COLO668 (cell line): ENCODE measurements around the gene ZNF385A.

Experiments
- DNase-seq: peaks from one replicate; lab custom pipeline; 2025; ENCODE audit not compliant: unreplicated experiment; lab: John Stamatoyannopoulos, UW

ZNF385A gene, protein sequence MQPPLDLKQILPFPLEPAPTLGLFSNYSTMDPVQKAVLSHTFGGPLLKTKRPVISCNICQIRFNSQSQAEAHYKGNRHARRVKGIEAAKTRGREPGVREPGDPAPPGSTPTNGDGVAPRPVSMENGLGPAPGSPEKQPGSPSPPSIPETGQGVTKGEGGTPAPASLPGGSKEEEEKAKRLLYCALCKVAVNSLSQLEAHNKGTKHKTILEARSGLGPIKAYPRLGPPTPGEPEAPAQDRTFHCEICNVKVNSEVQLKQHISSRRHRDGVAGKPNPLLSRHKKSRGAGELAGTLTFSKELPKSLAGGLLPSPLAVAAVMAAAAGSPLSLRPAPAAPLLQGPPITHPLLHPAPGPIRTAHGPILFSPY

DNA sequence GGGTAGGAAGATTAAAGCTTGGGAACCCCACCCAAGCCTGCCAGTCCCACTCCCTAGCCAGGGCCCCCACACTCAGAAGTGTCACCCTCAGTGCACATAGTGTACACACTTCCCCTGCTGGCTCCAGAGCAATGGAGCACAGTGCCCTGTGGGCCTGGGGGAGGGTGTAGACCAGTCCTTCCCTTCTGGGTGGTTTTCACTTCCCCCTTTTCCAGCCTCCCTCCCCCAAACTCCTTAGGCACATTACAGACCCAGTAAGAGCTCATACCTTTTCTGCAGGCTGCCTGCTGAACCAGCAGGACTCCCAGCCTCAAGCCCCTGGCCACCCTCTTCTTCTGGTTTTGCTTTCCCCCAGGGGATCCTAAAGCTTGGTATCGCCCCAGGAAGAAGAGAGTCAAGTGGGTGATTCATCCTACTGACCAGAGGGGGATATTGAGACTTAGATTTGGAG is at the start of gene ZNF385A:
ZNF385A (minus strand) TSS at position 143 of the 451 bp plus-strand sequence. CDS start 219 bp downstream, outside the sequence.
- no peak for DNase-seq

DNA sequence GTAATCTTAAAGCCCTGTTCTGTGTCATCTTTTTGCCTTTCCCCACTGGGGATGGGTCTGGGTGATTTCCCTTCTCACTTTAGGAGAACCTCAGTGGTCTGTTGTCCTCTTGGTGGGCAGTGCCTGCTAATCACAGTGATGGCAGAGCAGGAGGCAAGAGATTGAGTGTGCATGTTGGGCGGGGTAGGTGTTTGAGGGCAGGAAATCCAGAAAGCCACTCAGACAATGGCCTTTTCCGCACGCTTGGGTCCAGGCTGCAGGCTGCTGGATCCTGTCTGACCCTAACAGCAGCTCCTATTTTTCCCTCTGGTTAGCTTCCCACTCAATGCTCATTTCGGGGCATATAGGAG is 48.3 kb upstream of the ZNF385A start:
- no peak for DNase-seq

DNA sequence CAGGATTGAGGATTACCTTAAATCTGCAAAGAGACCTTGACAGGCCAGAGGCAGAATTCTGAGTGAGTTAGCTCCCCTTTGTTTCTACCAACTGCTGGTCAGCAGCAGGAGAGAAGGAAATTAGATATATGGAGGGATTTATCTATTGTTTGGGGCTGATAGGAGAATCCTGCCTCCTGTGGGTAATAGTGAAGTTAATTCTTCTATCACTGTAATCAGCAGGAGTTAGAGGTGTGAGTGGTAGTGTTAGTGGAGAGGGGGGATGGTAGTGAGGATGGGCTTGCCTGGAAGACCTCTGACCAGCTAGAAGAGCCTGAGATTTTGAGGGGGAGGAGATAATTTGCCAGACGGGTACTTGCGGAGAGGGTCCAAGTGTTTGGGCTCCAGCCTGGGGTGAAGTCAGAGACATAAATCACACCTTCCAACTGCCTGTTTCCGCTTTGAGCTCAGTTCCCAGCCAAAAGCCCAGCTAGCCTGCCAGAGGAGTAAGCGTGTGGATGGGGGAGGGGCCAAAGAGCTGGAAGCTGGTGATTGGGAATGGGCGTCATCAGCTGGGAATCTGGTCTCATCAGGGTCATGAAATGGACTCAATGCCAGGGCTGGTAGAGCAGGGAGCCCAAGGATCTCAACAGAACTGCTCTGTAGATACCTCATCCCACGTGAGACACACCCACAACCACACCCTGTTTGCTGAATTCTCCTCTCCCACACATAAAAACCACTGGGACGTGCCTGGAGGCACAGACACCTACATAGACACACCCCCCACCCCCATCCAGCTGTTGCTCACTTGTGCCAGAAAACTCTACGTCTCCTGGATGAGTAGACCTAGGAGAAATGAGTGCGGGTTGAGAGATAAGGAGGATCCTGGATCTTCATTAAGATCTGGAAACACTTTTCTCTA is 47.6 kb upstream of the ZNF385A start:
- DNase-seq, result no peak

DNA sequence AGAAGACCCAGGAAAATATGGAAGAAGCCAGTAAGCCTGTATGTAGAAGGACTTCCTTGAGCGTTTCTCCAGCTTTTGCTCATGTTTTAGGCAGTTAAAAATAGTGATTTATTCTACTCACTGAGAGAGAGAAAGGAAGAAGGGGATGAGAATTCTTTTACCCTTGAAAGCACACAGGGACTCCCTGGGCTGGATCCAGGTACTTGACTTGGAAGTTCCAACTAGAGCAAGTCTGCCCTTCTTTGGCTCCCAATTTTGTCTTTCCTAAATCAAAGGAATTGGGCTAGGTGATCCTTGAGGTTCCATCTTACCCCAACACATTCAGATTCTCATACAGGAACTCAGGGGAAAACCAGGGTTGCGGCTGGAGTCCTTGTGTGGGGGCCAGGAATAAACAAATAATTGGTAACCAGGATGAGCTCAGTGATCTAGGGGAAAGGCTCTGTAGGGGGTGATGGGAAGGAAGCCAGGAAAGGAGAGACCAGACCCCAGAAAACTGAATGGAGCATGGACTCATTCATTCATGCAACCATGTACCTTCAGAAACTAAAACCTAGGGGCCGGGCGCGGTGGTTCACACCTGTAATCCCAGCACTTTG is 46.0 kb upstream of the ZNF385A start:
- DNase-seq, result no peak

DNA sequence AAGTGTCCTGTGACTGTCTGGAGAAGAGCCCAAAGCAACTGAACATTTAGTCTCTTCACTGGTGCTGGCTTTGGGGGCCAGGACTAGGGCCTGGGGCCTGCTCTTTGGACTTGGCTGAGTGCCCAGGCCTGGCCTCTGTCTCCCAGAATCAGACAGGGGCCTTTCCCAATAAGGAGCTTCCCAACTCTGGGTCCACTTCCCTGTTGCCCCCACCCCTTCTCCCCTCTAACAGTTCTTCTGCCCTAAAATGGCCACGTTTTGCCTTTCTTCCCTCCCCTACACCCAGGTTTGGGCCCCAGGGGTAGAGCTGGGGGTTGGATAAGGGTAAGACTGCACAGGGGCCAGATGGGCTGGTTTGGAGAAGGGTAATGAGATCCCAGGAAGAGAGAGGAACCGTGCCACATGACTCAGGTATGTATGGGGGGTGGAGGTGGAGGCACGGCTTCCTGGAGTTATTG is 44.5 kb upstream of the ZNF385A start:
- no peak for DNase-seq

DNA sequence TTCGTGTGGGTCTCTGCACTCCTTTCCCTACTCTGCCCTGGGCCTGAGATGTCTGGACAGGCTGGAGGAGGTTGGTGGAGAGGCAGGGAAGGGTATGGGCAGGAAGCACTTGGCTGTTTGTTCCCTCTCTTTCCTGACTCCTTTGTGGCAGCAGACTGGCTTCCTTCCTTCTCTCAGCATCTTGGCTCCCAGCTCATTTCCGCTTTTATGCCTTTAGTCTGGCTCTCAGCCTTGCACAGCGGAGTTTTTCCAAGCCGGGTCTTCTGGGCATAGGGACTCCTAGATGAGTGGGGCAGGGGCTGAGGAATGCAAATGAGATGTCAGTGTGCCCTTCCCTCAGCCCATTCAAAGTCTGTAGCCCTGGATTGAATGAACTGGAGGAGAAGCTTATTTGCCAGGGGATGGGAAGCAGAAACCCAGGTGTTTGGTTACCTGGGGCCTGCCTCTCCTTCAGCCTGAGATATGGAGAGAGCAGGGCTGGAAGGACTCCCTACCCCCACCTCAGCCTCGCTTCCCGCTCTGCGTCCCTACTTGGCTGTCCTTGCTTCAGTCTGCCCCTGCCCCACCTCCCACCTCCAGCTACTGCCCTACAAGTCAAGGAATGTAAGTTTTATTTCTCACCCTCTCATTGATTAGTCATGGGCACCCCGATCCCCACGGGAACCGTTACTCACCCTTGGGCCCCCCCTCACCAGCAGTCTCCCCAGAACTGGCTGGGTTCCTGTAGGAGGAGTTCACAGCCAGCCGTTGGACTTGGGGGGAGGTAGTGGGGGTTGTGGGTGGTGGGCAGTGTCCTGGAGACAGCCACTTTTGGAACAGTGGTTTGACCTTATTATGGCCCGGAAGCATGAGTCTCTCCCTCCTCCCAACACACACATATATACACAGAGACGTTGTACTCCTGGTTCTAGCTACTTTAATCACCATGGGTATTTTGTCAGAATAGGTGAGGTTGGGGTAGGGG is 43.8 kb upstream of the ZNF385A start:
- no peak for DNase-seq

DNA sequence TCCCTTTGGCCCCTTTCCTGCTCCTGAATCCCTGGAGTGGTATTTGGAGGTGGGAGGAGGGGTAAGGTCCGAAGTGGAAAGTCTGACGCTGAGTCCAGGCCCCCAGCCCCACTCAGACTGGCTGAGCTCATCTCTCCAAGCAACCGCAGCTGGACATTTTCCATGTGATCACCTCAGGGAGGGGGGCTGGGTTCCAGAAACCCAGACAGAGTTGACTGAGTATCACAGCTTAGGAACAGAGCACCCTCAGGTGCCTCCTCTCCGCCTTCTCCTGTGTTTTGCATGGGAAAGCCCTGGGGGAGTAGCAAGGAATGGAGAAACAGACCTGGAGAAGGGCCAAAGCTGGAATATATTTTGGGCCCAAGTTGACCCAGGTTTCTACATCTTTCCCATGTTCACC is 42.6 kb upstream of the ZNF385A start:
- DNase-seq, result no peak

DNA sequence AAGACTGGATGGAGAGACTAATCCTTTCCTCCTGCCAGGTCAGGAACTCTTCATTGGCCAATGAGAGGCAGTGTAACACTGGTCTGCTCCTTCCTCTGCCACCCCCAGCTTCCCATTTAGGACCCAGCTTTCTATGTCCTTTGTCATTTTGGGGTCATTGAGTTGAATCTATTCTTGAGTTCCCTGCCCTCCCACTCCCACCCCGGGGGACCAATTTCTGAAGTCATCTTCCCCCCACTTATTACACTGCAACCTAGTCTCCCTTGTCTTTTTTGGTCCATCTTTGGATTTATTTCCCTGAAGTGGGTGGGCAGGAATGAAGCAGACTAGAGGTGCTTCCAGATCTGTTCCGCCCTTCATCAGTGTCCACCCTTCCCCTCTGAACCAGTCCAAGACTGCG is 42.2 kb upstream of the ZNF385A start:
- no peak for DNase-seq

DNA sequence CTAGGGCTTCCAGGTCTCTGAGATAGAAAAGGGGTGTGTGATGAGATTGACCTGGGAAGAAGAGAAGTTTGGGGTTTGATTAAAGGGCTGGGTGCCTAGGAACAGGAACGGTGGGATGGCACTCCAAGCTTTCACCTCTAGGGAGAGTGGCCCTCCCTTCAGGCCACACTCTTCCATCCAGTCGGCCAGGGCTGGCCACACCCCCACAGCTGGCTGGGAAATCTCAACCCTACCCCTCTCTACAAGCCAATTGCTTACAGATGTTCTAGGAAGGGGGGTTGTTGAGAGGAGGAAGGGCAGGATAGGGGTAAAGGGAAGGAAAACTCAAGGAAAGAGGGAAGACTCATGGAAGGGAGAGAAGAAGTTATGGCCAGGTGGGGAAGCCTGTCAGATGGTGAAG is 41.2 kb upstream of the ZNF385A start:
- DNase-seq, result no peak

DNA sequence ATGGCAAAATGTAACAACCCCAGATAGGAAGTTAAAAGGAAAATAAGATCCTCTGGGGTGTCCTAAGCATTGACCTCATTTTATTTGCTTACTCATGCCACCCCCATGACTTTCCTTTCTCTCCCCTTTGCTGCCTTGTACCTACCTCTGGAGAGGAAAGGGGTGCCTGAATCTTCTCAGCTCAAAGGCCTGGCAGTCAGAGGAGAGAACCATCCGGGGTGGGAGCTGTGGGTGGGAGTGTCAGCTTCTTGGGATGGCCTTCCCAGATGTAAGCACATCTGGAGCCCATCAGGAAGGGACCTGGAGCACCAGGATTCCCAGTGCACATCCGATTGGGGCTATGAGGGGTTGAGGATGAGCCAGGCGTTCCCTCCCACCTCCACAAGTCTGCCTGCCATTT is 39.7 kb upstream of the ZNF385A start:
- no peak for DNase-seq

DNA sequence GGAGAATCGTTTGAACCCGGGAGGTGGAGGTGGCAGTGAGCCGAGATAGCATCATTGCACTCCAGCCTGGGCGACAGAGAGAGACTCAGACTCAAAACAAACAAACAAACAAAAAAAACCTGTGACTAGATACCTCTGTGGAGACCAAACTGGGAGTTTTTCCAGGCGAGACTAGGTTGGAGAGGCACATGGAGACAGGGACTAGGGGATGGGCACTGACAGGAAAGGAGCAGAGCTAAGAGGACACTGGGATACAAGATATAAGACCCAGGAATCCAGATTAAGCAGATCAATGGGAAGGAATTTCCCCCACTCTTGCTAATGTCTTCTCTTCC is 39.2 kb upstream of the ZNF385A start:
- no peak for DNase-seq

DNA sequence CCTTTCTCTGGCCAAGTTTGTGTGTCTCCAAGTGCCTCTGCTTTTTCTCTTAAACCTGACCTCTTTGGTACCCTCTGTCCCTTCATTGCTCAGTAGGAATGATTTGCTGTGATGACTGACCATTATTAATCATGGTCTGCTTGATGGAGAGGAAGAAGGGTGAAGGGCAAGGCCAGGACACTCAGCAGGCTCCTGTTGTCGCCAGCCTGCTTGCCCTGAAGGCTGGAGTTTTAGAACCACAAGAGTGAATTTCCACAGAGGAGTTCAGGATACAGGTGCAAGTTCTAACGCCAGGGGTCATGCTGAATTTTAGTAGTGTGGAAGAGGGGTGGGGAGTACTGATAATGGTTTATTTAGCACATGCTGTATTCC is 37.3 kb upstream of the ZNF385A start:
- DNase-seq, result no peak

DNA sequence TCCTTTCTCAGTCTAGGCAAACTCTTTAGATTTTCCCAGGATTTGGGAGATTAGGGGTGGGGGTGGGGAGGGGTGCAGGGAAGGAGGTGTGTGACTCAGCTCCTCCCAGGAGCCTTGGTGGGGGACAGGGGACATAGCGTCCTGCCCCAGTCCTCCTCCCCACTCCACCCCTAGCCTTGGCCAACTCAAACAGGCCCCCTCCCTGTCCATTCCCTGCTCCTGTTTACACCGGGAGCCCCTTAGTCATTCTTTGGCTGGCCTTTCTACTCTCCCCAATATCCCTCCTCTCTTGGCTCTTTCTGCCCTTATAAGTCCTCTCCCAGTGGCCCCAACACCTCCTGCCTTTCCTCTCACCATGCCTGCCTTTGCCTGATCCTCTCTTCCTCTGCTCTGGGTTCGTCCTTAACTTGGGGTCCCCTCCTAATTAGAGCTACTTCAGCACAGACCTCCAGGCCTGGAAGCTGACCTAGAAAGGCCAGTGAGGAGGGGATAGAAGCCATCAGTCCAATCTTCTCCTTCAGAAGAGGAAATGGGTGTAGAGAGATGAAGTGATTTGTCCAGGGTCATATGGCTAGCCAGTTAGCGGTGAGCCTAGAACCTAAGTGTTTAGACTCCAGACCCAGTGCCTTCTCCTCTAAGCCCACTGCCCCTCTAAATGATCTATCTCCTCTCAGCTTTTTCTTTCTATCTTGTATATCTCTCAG is 36.8 kb upstream of the ZNF385A start:
- DNase-seq, result no peak

DNA sequence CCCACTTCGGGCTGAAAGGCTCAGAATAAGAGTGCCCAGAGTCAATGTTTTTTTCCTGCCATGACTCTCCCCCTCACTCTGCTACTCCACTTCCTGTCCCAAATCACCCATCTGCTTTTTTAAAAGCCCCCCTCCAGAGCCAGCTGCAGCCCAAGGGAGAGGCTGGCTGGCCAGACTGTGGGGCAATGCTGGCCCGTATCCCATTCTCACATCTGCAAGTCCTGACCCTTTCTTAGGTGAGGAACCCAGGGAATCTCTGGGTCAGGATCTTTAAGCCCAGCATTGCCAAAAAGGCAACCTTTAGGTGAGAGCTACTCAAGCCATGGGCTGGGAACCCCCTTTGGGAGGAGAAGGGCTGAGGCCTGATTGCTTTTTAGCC is 36.2 kb upstream of the ZNF385A start:
- DNase-seq, result no peak

DNA sequence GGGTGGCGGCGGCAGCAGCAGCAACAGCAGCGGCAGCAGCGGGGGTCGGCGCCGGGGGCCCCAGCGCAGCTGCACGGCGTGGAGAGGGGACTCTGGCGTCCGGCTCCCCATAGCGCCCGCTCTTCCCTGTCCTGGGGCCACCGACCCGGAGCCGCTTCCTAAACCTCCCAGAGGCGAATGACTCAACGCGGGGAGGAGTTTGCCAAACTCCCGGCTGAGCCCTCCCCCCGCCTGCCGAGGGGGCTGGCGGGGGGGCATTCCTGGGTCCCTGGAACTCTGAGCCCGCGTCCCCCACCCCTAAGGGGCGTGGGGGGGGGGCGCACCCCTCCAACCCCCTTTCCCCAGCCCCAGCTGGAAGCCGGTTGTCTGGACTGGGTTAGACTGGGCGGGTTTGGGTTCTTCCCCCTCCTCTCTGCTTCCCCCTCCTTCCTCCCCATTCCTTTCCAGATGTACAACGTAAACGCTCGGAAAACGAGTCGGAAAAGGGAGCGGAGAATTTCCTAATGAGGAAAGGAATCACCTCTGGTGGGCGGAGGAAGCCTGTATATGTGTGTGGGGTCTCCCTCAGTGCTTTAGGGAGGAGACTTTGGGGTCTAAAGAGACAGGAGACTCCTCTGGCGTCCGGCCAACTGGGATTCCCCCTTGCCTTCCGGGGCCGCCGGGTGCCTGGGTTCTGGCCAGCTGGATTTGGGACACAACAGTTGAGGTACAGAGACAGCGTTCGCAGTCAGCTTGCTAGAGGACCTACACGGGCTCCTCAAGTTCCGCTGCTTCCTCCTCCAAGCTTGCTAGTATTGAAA is 34.8 kb upstream of the ZNF385A start, which contains the start of gene ITGA5:
ITGA5 (minus strand) TSS at position 179 of the 800 bp plus-strand sequence; CDS start at position 111, 68 bp downstream.
- no peak for DNase-seq

DNA sequence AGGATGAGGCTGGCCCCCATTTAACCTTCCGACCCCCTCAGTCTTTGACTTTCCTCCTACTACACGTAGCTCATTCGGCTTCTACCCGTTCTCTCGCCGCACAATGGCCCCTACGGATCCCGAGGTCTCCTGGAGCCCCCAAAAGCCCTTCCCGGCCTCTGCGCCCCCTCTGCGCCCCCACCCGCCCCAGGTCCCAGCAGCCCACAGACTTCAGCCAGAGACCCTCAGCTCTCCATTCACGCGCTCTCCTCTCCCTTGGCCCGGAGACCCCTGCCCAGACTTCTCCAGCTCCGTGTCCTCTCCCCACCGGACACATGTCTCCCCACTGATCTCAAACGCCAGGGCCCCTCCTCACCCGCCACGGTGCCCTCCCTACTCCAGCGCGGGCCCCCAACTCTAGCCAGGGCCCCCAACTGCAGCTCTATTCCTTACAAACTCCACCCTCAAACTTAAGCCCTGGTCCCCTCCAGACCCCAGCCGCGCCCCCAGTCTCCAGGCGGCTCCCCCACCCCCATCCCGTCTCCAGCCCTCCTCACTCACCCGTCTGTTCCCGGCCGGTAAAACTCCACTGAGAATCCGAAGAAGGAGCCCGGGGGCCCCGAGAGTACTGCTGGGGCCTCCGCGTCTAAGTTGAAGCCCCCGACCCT is 34.0 kb upstream of the ZNF385A start:
- DNase-seq, result no peak

DNA sequence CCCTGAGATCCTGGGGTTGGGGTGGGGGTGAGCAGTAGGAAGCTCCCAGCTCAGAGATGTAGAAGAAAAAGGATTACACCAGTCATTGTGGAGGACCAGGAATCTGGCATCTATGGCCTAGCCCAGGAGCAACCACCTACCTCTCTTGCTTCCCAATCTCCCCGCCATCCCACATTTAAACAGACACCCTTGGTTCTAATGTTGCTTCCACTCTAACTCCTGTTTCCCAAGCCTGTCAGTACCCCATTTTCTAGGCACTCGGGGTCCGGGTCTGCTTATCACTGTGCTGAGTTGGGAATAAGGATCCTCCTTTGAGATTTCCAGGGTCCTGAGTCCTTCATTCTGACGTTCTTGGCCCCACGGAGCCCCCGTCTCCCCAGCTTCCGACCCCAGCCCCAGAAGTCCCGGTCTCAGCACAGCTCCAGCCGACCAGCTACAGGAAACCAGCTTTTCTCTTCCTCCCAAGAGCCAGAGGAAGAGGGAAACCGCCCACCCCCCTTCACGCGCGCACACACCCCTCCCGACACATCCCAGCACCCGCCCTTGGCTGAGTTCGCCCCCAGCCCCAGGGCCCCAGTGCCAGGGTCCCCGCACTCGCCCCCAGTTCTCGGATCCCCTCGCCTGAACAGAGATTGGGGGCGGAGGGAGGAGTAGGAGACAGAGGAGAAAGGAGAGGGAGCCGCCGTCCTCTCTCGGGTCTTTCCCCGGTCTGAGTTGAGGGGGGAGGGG is 33.3 kb upstream of the ZNF385A start:
- DNase-seq, result no peak
